ENCODE measurements around the gene PLPP3.
"Not testable (repeated sequence)": the region's sequence is repeated elsewhere in the genome, so short reads cannot be mapped to it uniquely, and the experiment has no call there.

The PLPP3 gene

GRCh38 chr1:56578963-56579875 is at the start of gene PLPP3:
Gene PLPP3 (minus strand): TSS chr1:56579563. CDS start chr1:56579016, 547 bp downstream.
- DNase-seq (ENCODE audit: low spot score), result peak; percentile 17

GRCh38 chr1:56627636-56628039 is 48.3 kb upstream of the PLPP3 start:
- DNase-seq (ENCODE audit: low spot score), result no peak

- DNase-seq (ENCODE audit: low spot score), result no peak
Observed at GRCh38 chr1:56627019-56627635, 47.8 kb upstream of the PLPP3 start.

GRCh38 chr1:56626546-56626945 is 47.2 kb upstream of the PLPP3 start:
- DNase-seq (ENCODE audit: low spot score), result no peak

- no peak for DNase-seq (ENCODE audit: low spot score)
Observed at GRCh38 chr1:56625819-56626440, 46.6 kb upstream of the PLPP3 start.

- no peak for DNase-seq (ENCODE audit: low spot score)
Observed at GRCh38 chr1:56617141-56617540, 37.8 kb upstream of the PLPP3 start.

GRCh38 chr1:56610770-56611169 is 31.4 kb upstream of the PLPP3 start:
- not testable (repeated sequence) for DNase-seq (ENCODE audit: low spot score)

- not testable (repeated sequence) for DNase-seq (ENCODE audit: low spot score)
Observed at GRCh38 chr1:56610097-56610496, 30.7 kb upstream of the PLPP3 start.

GRCh38 chr1:56595397-56596191 is 16.2 kb upstream of the PLPP3 start:
- not testable (repeated sequence) for DNase-seq (ENCODE audit: low spot score)

GRCh38 chr1:56591909-56592308 is 12.5 kb upstream of the PLPP3 start:
- DNase-seq (ENCODE audit: low spot score), result no peak

GRCh38 chr1:56590520-56591011 is 11.2 kb upstream of the PLPP3 start:
- DNase-seq (ENCODE audit: low spot score), result no peak

- no peak for DNase-seq (ENCODE audit: low spot score)
Observed at GRCh38 chr1:56589369-56589768, 10.0 kb upstream of the PLPP3 start.

GRCh38 chr1:56586502-56586901 is 7.1 kb upstream of the PLPP3 start:
- DNase-seq (ENCODE audit: low spot score), result no peak

- no peak for DNase-seq (ENCODE audit: low spot score)
Observed at GRCh38 chr1:56585985-56586384, 6.6 kb upstream of the PLPP3 start.

- peak; percentile 58 for DNase-seq (ENCODE audit: low spot score)
Observed at GRCh38 chr1:56584910-56585528, 5.7 kb upstream of the PLPP3 start.

GRCh38 chr1:56583957-56584468 is 4.7 kb upstream of the PLPP3 start:
- no peak for DNase-seq (ENCODE audit: low spot score)

GRCh38 chr1:56580771-56581170 is 1.4 kb upstream of the PLPP3 start:
- no peak for DNase-seq (ENCODE audit: low spot score)

- no peak for DNase-seq (ENCODE audit: low spot score)
Observed at GRCh38 chr1:56578138-56578962, 1.0 kb downstream of the PLPP3 start.

- DNase-seq (ENCODE audit: low spot score), result no peak
Observed at GRCh38 chr1:56577406-56578137, 1.8 kb downstream of the PLPP3 start.
